AG09319 (cell line): ENCODE results near the gene BTK.

Source experiments
- DNase-seq: peaks from one replicate; pipeline ENCODE4 v3.0.0-alpha.2; 2010; ENCODE audit warnings: low read depth; ENCODE audit errors: extremely low read depth
- CTCF ChIP-seq: IDR thresholded peaks from 2 replicates; pipeline ENCODE4 v1.5.1; 2011; ENCODE audit warnings: low read depth, mild to moderate bottlenecking, inconsistent platforms, low read length, moderate library complexity

BTK gene

GRCh38 chrX:101407748-101408531 is 21.9 kb upstream of the BTK start, which contains the start of the genes GLA and HNRNPH2:
Gene GLA (minus strand): TSS chrX:101407925. CDS start chrX:101407903, 22 bp downstream.
Gene HNRNPH2 (plus strand): TSS chrX:101408222. CDS start chrX:101411989, 3,767 bp downstream.
- TF ChIP-seq CTCF = no peak
- DNase-seq = peak; percentile 97

GRCh38 chrX:101407167-101407747 is 21.3 kb upstream of the BTK start:
- no peak for DNase-seq
- TF ChIP-seq CTCF = no peak

- no peak for DNase-seq
- no peak for TF ChIP-seq CTCF
Observed at GRCh38 chrX:101399825-101400224, 13.8 kb upstream of the BTK start.

- no peak for TF ChIP-seq CTCF
- DNase-seq = no peak
Observed at GRCh38 chrX:101398694-101399093, 12.7 kb upstream of the BTK start.

GRCh38 chrX:101397779-101398178 is 11.8 kb upstream of the BTK start:
- TF ChIP-seq CTCF = no peak
- DNase-seq = no peak

- TF ChIP-seq CTCF = no peak
- no peak for DNase-seq
Observed at GRCh38 chrX:101395789-101396188, 9.8 kb upstream of the BTK start.

- no peak for TF ChIP-seq CTCF
- no peak for DNase-seq
Observed at GRCh38 chrX:101394372-101394771, 8.4 kb upstream of the BTK start.
